CD4-positive, alpha-beta T cell treated with Interferon gamma for 1 hour (primary cell): Measurements from ENCODE around the gene GDPD4.

Experiments
- DNase-seq: peaks from one replicate; pipeline ENCODE4 v3.0.0-alpha.2; 2020

The GDPD4 gene

DNA sequence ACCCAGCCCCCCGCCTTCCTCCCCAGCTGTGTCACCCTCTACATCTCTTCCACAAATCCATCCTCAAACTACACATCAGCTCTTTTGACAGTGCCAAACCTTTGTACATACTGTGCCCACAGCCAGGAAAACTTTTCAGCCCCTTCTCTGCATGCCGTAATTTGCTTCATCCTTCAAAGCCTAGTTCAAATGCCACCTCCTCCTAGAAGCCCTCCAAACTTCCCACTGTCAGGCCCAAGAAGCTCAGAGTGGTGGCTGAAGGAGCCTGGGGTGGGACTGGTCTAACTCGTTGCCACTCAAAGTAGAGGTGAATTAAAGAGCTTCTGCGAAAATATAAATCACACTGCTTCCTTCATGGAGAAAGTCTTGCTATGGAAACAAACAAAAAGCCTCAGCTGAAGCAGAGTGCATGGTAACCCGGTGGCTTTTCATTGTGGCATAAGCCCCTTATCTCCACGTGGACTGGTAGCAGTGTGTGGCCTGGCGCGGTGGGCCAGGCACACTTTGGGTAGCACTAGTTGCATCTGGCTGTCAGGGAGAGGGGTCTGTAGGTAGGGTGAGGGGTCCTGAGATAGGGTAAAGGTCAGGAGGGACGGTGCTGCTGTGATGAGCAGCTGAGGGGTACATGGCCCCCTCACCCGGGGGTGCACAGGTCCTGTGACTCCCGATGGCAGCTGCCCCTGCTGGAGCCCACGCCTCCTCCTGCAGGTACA lies 96.6 kb downstream of the GDPD4 start:
- no peak for DNase-seq

DNA sequence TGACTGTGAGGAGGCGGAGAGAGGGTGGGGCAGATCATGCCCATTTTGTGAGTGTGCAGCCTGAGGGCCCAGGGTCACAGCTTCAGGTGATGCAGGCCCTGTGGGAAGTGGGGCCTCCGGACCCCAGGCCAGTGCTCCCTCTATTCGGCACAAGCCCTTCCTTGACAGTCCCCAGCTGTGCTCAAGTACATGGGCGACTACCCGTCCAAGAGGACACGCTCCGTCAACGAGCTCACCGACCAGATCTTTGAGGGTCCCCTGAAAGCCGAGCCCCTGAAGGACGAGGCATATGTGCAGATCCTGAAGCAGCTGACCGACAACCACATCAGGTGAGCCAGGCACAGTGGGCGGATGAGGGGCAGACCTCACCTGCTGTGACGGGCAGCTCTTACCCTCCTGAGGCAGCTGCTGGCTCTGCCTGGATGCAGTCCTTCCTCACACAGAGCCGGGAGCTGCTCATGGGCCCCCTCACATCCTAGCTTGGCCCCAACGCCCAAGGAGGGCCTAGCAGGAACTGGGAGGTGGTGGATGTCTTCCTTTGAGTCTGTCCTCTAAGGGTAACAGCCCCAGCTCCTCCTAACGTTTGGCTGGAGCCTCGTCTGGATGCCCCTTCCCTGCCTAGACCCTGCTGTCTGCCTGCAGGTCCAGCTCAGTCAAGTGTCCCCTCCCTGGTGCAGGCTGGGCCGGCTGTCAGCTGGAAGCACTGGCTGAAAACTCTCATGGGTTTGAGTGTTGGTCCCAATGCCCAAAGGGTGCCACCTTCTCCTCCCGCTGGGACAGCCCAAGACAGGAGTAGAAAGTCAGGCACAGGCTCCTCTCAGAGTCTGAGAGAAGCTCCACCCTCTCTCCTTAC lies 97.4 kb downstream of the GDPD4 start:
- no peak for DNase-seq

DNA sequence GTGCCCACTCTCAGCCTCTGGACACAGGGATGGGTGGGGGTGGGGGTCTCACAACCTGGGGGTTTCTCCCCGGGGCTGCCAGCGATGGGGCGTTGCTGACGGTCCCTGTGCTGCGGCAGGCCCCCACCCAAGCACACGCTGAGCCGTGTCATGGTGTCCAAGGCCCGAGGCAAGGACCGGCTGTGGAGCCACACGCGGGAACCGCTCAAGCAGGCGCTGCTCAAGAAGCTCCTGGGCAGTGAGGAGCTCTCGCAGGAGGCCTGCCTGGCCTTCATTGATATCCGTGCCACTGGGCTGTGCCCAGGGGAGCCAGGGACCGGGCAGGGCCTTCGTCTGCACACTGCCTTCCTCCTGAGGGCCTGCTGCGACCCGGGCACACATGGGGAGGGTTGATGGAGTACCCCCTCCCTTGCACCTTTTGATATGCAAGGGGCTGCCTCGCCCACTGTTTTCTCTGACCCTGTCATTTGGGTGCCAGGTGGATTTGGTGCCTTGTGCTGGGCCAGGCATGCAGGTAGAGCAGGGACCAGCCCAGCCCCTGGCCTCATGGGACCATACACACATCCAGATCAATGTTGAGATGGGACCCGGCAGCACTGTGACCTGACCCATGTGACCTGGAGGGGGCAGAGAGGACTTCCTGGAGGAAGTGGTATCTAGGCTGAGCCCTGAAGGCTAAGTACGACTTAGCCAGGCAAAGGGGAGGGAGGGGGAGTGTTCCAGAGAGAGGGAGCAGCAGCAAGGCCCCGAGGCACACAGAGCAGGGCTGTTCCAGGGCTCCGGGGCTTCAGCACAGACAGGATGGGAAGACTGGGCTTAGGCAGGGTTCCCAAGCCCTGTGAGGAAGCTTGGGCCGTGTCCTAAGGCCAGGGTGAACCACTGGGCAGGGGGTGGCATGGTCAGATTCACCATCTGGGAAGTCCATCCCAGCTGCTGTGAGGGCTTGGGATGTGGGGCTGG lies 98.3 kb downstream of the GDPD4 start:
- DNase-seq: no peak

DNA sequence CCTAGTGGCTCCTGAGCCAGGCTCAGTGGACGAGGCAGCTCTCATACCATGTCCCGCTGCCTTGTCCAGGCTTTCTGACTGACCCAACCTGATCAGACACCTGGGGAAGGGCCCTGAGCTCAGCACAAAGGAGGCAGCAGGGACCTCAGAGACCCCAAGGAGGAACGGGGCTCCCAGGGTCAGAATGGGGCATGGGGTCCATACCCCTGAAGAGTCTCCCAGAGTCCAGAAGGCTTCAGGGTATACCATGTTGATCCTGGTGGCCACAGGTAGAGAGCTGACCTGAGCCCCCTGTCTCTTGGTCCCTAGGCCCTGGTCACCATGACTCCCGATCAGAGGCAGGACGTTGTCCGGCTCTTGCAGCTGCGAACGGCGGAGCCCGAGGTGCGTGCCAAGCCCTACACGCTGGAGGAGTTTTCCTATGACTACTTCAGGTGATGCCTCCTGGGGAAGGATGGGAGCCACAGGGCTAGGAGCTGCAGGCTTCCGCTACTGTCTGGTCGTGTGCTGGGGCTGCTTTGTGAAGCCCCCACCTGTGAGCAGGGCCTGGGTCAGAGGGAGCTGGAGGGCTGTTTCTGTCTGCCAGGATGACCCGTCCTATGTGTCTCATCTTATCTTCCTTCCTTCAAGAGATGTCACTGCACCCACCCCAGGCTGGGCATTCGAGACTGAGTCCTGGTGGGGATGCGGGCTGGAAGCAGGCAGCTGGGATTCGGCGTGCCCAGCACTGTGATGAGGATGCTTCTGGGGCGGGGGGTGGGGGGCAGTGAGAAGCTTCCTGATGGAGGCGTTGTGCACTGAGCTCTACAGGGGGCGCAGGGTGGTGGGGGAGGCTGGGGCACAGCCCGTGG lies 99.3 kb downstream of the GDPD4 start:
- DNase-seq: no peak

DNA sequence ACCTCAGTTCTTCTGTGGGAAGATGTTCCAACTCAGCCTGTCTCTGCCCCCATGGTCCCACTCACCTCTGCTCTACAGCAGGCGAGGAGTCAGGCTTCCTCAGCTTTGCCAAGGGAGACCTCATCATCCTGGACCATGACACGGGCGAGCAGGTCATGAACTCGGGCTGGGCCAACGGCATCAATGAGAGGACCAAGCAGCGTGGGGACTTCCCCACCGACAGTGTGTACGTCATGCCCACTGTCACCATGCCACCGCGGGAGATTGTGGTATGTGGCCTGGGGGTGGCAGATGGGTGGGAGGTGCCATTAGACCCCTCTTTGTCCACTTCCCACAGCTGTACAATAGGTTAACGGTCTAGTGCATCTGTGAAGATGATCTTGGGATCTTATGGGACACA lies 100.1 kb downstream of the GDPD4 start:
- no peak for DNase-seq

DNA sequence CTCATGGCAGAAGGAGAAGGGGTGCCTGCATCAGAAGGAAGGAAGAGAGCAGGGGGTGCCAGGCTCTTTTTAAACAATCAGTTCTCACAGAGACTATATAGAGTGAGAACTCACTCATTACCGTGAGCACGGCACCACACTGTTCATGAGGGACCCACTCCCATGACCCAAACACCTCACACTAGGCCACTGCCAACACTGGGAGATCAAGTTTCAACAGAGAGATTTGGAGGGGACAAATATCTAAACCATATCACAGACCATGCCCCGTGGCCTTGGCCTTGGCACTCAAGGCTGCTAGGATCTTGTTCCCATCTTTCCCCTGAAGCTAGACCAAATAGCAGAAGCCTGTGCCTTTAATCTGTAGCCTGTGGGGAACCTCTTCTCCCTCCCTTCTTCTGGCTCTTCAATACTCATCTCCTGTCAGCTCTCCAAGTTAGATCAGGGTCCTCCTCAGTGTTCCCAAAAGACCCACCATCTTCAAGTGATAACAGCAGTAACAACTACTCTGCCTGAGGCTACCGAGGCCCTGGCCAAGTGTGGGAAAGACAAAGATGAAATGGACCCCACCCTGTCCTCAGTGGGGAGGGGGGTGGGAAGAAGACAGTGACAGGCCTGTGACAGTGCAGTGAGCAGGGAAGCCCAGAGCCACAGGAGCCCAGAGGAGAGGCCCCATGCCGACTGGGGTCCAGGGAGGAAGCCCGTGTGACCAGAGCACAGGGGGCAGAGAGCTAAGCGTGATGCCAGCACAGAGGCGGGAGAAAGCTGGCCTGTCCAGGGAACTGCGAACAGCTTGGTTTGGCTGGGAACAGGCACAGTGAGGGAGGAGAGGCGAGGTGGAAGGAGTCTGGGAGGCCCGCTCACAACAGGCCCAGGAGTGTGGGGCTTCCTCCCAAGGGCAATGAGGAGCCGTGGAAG lies 100.9 kb downstream of the GDPD4 start:
- DNase-seq: no peak

DNA sequence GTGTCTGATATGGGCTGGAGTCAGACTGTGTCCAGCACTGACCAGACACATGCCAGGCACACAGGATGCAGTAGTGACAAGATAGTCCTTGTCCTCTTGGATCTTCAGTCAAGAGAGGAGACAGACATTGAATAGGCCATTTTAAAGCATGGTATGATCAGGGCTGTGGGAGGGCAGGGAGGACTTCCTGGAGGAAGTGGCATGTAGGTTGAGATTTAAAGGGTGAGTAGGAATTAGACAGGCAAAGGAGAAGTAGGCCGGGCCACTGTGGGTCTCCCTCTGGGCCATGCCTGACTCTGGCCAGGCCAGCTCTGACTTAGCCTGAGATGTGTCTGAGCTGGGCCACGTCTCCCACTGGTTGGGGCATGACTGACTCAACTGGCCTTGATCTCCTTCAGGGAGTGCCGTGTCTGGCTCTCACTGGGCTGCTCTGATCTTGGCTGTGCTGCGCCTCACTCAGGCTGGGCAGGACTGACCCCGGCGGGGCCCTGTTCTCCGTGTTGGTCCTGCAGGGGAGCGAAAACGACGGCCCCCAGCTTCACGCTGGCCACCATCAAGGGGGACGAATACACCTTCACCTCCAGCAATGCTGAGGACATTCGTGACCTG lies 102.2 kb downstream of the GDPD4 start:
- DNase-seq: no peak

DNA sequence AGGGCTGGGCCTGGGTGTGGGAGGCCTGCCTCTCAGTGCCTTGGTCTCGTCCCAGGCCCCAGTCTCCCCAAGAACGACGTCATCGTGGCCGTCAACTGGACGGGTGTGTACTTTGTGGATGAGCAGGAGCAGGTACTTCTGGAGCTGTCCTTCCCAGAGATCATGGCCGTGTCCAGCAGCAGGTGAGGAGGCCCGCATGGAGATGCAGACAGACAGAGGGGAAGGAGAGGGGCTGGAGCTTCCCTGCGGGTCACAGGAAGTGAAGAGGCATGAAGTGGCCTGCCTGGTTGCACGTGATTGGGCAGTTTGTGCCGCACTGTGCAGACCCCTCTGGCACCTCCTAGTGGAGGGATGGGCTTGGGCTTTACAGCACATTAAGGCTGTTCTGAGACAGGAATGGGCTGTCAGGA lies 103.0 kb downstream of the GDPD4 start:
- DNase-seq: no peak

DNA sequence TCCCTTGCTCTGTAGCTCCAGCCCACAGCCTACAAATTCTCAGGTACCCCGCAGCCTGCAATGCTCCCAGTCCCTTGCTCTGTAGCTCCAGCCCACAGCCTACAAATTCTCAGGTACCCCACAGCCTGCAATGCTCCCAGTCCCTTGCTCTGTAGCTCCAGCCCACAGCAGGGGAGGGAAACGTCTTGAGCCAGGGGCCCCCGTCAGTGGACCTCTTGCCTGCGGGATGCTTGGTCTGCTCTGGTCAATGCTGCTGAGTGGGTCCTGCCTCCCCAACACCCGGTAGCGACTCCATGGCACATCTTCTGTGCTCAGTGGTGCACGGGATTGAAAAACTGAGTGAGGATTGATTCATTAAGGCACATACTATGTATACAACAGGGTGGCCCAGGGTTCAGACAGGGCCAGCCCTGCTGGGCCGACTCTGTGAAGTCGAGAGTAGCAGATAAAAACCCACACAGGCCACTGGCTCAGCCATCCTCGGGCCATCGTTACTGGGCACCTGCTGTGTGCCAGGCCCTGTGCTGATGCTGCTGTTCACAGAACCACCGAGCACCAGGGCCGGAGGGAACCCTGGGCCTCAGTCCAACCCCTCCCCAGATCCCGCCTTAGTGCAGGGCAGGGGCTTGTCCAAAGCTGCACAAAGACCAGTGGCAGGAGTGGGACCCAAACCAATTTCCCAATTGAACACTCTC lies 103.7 kb downstream of the GDPD4 start:
- no peak for DNase-seq

DNA sequence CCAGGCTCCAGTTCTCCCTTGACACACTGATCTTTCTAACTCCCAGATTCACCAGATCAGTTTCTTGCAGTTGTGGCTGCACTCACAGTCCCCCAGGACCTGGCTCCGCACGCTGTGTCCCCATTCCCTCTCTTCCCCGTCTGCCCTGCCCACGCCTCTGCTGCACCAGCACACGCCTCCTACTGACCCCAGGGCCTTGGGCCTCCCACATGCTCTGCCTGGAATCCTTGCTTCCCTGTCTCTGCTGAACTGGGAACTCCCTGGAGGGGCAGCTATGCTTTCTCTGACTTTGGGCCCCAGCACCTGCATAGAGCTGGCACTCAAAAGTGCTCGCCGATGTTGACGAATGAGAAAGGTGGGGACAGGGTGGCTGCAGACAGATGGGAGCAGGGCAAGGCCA lies 104.5 kb downstream of the GDPD4 start:
- no peak for DNase-seq

DNA sequence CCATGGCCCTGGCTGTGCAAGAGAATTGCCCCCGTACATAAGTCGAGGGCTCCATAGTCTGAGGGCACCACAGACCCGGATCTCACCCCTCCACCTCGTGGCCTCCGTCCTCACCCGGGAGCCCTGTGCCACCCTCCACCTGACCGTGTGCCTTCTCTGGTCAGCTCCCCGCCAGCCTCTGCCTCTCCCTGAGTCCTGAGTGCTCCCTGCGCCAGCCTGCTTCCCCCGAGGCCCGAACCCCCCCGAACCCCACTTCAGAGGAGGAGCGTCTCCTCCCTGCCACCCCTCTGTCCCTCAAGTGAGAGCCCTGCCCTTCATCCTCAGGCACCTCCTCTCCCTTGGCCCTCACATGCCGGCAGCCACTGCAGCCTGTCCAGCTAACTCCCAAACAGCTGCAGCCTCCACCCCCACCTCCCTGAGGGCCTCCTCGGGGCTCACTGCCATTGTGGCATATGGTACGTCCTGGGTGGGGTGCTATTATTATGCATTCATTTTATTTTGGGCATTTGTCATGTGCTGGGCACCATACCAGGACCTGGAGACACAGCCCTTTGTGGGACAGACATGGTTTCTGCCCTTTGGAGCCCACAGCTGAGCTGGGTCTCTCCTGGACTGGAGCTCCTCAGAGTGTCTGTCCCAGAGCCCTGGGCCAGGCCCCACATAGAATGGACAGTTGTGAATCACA lies 106.3 kb downstream of the GDPD4 start:
- no peak for DNase-seq

DNA sequence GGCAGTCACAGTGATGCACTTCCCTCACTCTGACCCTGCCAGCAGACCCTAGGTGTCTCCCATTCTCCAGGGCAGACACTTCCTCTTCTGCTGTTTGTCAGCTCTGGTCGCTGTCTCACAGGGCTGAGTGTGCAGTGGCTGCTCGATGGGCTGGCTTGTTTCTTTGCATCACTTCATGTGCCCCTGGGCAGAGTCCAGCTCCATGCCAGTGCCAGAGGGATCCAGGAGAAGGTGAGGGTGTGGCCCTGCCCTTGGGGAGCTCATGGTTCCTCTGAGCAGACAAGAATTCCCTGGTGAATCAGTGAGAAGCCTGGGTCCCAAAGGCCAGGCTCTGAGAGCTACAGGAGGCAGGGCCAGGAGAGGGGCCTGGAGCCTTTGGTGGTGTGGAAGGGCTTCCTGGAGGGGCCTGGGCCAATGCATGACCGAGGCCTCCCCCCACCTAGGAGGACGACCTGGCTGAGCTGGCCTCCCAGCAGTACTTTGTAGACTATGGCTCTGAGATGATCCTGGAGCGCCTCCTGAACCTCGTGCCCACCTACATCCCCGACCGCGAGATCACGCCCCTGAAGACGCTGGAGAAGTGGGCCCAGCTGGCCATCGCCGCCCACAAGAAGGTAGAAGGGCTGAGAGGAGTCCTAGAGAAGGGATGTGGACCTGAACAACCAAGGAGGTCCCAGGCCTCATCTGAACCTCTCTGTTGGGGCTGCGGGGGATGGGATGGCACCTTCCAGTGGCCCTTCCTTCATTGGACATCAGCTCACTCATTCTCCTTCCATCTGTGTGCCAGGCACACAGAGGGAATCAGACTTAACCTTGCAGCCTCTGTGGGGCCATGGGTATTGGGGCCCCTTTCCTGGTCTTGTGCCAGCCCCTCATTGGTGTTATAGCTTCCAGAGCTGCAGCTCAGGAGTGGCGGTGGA lies 107.3 kb downstream of the GDPD4 start:
- no peak for DNase-seq

DNA sequence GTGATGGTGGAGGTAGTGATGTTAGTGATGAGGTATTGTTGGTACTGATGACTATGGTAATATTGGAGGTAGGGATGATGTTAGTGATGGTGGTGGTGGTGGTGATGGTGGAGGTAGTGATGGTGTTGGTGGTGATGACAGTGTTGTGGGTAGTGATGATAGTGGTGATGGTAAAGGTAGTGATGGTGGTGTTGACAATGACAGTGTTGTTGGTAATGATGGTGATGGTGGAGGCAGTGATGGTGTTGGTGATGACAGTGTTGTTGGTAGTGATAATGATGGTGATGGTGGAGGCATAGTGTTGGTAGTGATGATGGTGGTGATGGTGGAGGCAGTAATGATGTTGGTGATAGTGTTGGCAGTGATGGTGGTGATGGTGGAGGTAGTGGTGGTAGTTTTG lies 108.3 kb downstream of the GDPD4 start:
- no peak for DNase-seq

DNA sequence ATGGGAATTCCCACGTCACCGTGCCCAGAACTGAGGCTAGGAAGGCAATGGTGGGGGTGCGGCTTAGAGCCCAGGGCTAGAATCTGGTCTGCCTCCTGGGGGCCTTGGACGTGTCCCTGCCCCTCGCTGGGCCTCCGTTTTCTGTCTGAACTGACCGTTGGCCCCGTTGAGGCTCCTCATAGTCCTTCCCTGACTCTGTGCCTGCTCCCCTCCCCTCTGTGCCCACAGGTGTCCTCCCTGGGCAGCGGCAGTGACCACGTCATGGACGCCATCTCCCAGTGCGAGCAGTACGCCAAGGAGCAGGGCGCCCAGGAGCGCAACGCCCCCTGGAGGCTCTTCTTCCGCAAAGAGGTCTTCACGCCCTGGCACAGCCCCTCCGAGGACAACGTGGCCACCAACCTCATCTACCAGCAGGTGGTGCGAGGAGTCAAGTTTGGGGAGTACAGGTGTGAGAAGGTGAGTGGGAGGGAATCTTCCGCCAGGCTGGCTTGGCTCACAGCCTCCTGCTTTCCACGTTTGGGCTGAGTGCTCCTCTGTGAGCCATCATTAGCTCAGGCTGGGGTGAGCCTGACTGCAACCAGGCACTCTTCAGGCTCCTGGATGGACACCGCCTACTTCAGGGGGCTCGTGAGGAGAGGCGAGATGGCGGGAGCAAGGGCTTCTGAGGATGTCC lies 109.5 kb downstream of the GDPD4 start:
- DNase-seq: peak; percentile 14

DNA sequence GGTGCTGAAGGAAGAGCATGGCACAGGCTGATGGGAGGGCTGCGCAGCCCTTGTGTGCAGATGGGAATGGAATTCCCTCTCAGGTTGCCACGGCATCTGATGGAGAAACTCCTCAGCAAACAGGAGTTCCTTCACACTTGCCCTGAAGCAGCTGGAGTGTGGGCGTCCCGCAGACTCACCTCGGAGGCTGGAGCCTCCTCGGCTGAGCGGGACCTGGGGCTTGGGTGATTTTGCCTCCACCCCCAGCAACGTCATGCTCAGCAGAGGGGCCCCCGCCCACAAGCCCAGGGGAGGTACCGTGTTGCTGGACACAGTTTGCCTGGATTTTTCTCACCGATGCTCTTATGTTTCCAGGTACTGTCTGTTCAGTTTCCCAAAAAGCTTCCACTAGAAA lies 110.1 kb downstream of the GDPD4 start:
- DNase-seq: no peak

DNA sequence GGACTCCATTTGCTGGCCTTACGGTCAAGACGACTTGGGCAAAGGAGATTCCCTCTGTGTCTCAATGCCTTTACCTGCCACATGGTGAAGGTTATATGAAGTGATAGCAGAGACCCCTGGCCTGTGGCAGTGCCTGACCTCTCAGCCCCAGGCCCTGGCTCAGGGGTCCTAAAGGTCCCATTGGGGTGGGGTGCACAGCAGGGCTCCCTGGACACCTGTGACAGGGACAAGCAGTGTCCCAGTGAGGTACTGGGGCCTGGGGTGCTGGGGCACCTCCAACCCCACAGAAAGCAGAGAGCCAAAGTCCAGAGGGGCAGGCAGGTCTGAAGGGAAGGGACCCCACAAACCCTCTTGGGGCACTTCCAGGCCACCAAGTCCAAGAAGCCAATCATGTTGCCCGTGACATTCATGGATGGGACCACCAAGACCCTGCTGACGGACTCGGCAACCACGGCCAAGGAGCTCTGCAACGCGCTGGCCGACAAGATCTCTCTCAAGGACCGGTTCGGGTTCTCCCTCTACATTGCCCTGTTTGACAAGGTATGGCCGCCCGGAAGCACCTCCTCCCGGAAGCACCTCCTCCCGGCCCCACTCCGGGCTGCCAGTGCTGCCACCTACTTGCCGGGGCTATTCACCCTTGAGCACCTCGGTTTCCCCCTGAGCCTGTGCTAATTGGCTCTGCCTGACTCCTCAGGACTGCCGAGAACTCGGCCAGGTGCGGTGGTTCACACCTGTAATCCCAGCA lies 111.0 kb downstream of the GDPD4 start:
- no peak for DNase-seq
